Upper lobe of left lung (tissue), 6 donors: ENCODE data around the gene FBXO3. TPM values are rescaled to one million over a fixed set of nuclear protein-coding genes. Genes with fewer than 3 reads are reported as not detected.
A peak's percentile ranks its signal among the peaks of the same experiment; 100 is the strongest.

ENCODE experiments used
- ATAC-seq, 2 donors: fragments of 200-7000 bp; cut with Tn5 transposase; one replicate each; pipeline ENCODE4 v1.9.1; 2022; ENCODE audit warnings: mild to moderate bottlenecking in 2 of 2, moderate library complexity in 2 of 2; ENCODE audit not compliant: low FRiP score in 2 of 2
- DNase-seq, 2 donors: peaks; one replicate each; pipeline ENCODE4 v3.0.0-alpha.2; 2019 to 2020
- H3K27ac ChIP-seq, 4 donors: fragments of 200-600 bp; sonication (generic); one replicate each; pipeline ENCODE4 v1.5.1; 2016 to 2019
- H3K27me3 ChIP-seq, 4 donors: fragments of 200-600 bp; sonication (generic); one replicate each; pipeline ENCODE4 v1.5.1; 2017 to 2019
- H3K36me3 ChIP-seq, 4 donors: fragments of 200-600 bp; sonication (generic); one replicate each; pipeline ENCODE4 v1.5.1; 2016 to 2019
- H3K4me1 ChIP-seq, 4 donors: fragments of 200-600 bp; sonication (generic); one replicate each; pipeline ENCODE4 v1.5.1; 2018 to 2019
- H3K4me3 ChIP-seq, 4 donors: fragments of 200-600 bp; sonication (generic); one replicate each; pipeline ENCODE4 v1.5.1; 2017 to 2019; ENCODE audit warnings: mild to moderate bottlenecking in 2 of 4, moderate library complexity in 1 of 4
- H3K9me3 ChIP-seq, 4 donors: fragments of 200-600 bp; sonication (generic); one replicate each; pipeline ENCODE4 v1.5.1; 2018 to 2019
- CTCF ChIP-seq, 6 experiments: fragments of 450-650 bp in 4 of 6; fragments of 200-600 bp in 2 of 6; sonication (generic) in 2 of 6; IDR thresholded peaks; one replicate each; pipeline ENCODE4 v1.5.1; 2016 to 2019; ENCODE audit warnings: antibody characterized with exemption in 6 of 6
- EP300 ChIP-seq, 4 donors: sonication (generic); formaldehyde crosslinking; IDR thresholded peaks; one replicate each; pipeline ENCODE4 v1.5.1; 2017; ENCODE audit warnings: antibody characterized with exemption in 4 of 4, control low read depth in 2 of 4
- POLR2A ChIP-seq, 4 donors: fragments of 450-650 bp; IDR thresholded peaks; one replicate each; pipeline ENCODE4 v1.5.1; 2016 to 2017; ENCODE audit warnings: antibody characterized with exemption in 4 of 4, mild to moderate bottlenecking in 2 of 4
- POLR2AphosphoS5 ChIP-seq, 2 donors: sonication (generic); formaldehyde crosslinking; IDR thresholded peaks; one replicate each; pipeline ENCODE4 v1.5.1; 2017; ENCODE audit warnings: antibody characterized with exemption in 2 of 2
- WGBS, 2 donors: methylation state at CpG; one replicate each; pipeline ENCODE4 v1.1.5; 2017 to 2018; 5-methylcytosine and 5-hydroxymethylcytosine counted together
- total RNA-seq, 6 donors: library from RNA; depleted of rRNA in 4 of 6; stranded (reverse); fragments of >200 nt in 4 of 6; gene quantifications; one replicate each; pipeline versions ENCODE4 v1.1.0 to v1.2.1, GENCODE V29; 2016 to 2021
- donor health status: DM: no; HTN: no; CAD: no; lungs with moderate emphysema.
- donor health status: DM: no; HTN: yes; CAD: no; lungs with severe emphysema.

The FBXO3 gene
- total RNA-seq, 6 donors from 2014 or later: 9.9 to 50.8 (median 26.9) TPM

- TF ChIP-seq EP300 (IDR thresholded peaks at IDR 0.05) (peak in 1 of 4 donors; percentile 65), POLR2A (IDR thresholded peaks at IDR 0.05) (peak in 1 of 4 donors; percentile 33), CTCF (IDR thresholded peaks at IDR 0.05) (no peak), POLR2AphosphoS5 (IDR thresholded peaks at IDR 0.05) (peak in 1 of 2 donors; percentile 54)
- ATAC-seq: peak; percentile 31 to 71
- no peak overlapping the region for H3K4me3 ChIP-seq
- H3K27me3 ChIP-seq: no peaks in the 10 kb centered on the region
- 45 to 48% methylated on average over 4 of the region's 4 CpGs for WGBS, 2 donors
- H3K4me1 ChIP-seq: peaks cover 57 to 89% (median 66%) of the 10 kb centered on the region in 4 donors
- DNase-seq: peak in 1 of 2 donors; percentile 58
- H3K9me3 ChIP-seq: no peaks in the 10 kb centered on the region
- peak overlapping the region; percentile 78 to 91 (median 90) for H3K27ac ChIP-seq
- H3K36me3 ChIP-seq: peaks cover 11 to 28% (median 25%) of the 10 kb centered on the region in 4 donors
Observed at GRCh38 chr11:33724644-33725035, 49.7 kb downstream of the FBXO3 start.

- Histone ChIP-seq H3K36me3 (peaks cover 12 to 40% (median 37%) of the 10 kb centered on the region in 4 donors), H3K27me3 (no peaks in the 10 kb centered on the region), H3K4me1 (peaks cover 59 to 76% (median 67%) of the 10 kb centered on the region in 4 donors), H3K27ac (peak overlapping the region; percentile 78 to 91 (median 90)), H3K9me3 (no peaks in the 10 kb centered on the region), H3K4me3 (no peak overlapping the region)
- ATAC-seq: peak; percentile 70 to 77
- peak in 1 of 2 donors; percentile 48 for DNase-seq
- TF ChIP-seq POLR2A (IDR thresholded peaks at IDR 0.05) (peak in 2 of 4 donors; percentile 30 to 33), POLR2AphosphoS5 (IDR thresholded peaks at IDR 0.05) (peak; percentile 93 to 98), EP300 (IDR thresholded peaks at IDR 0.05) (peak; percentile 84 to 100 (median 99)), CTCF (IDR thresholded peaks at IDR 0.05) (no peak)
- 34 to 46% methylated on average over 6 of the region's 6 CpGs for WGBS, 2 donors
Observed at GRCh38 chr11:33723238-33723881, 51.0 kb downstream of the FBXO3 start.

DNA sequence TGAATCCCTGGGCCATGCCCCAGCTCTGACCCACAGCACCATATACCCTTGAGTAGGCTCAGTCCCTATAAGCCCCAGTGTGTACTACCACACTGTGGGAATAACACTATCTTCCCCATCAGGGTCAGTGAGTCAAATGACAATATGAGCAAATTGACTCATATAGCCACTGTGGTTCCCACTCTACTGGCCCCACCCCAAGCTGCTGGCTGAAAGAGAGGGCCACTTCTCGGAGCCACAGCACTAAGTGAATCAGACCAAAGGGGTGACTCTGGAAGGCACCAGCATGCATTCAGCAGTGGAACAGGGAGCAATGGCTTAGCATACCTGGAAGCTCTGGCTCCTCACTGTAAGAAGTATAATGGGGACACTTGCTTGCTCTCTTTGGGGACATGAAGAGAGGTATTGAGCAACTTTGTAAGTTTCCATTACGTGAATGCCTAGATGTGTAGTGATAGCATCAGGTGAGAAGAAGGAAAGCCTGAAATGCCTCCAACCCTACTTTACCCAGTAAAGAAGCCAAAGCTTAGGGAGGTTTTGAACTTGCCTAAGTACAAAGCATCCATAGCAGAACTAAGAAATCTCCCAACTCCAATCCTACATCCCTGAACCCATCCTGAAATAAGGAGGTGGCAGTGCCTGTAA is 51.6 kb downstream of the FBXO3 start:
- peak; percentile 64 to 74 for ATAC-seq
- Histone ChIP-seq H3K9me3 (no peaks in the 10 kb centered on the region), H3K27ac (peak overlapping the region; percentile 78 to 91 (median 90)), H3K36me3 (peaks cover 12 to 46% (median 39%) of the 10 kb centered on the region in 4 donors), H3K4me1 (peaks cover 59 to 75% (median 66%) of the 10 kb centered on the region in 4 donors), H3K4me3 (no peak overlapping the region), H3K27me3 (no peaks in the 10 kb centered on the region)
- TF ChIP-seq POLR2AphosphoS5 (IDR thresholded peaks at IDR 0.05) (peak; percentile 20 to 26), EP300 (IDR thresholded peaks at IDR 0.05) (no peak), POLR2A (IDR thresholded peaks at IDR 0.05) (peak in 1 of 4 donors; percentile 49)
- peak in 1 of 2 donors; percentile 64 for DNase-seq
- WGBS, 2 donors: 48 to 52% methylated on average over 2 of the region's 2 CpGs

- ATAC-seq (no peak), DNase-seq (no peak)
- no peak overlapping the region for H3K4me3 ChIP-seq
- H3K4me1 ChIP-seq: peaks cover 57 to 72% (median 64%) of the 10 kb centered on the region in 4 donors
- H3K9me3 ChIP-seq: no peaks in the 10 kb centered on the region
- no peak for TF ChIP-seq POLR2A (IDR thresholded peaks at IDR 0.05)
- TF ChIP-seq POLR2AphosphoS5 (IDR thresholded peaks at IDR 0.05): no peak
- no peak for TF ChIP-seq EP300 (IDR thresholded peaks at IDR 0.05)
- TF ChIP-seq CTCF (IDR thresholded peaks at IDR 0.05): no peak
- H3K27ac ChIP-seq: peak overlapping the region; percentile 78 to 91 (median 90)
- peaks cover 17 to 54% (median 44%) of the 10 kb centered on the region in 4 donors for H3K36me3 ChIP-seq
- WGBS, 2 donors: 78 to 100% methylated on average over 3 to 5 of the region's 5 CpGs
- H3K27me3 ChIP-seq: no peaks in the 10 kb centered on the region
Observed at GRCh38 chr11:33721984-33722383, 52.3 kb downstream of the FBXO3 start.

- peak in 1 of 4 donors; percentile 21 for TF ChIP-seq EP300 (IDR thresholded peaks at IDR 0.05)
- no peak for TF ChIP-seq CTCF (IDR thresholded peaks at IDR 0.05)
- TF ChIP-seq POLR2AphosphoS5 (IDR thresholded peaks at IDR 0.05): peak; percentile 25 to 50
- peak in 1 of 4 donors; percentile 15 for TF ChIP-seq POLR2A (IDR thresholded peaks at IDR 0.05)
- peaks cover 20 to 59% (median 50%) of the 10 kb centered on the region in 4 donors for H3K36me3 ChIP-seq
- H3K27ac ChIP-seq: peak overlapping the region; percentile 78 to 91 (median 90)
- ATAC-seq (no peak), DNase-seq (no peak)
- no peak overlapping the region for H3K4me3 ChIP-seq
- peaks cover 56 to 72% (median 64%) of the 10 kb centered on the region in 4 donors for H3K4me1 ChIP-seq
- WGBS, 2 donors: 20 to 38% methylated on average over 1 of the region's 1 CpG
- no peaks in the 10 kb centered on the region for H3K9me3 ChIP-seq
- H3K27me3 ChIP-seq: no peaks in the 10 kb centered on the region
Observed at GRCh38 chr11:33721426-33721825, 52.9 kb downstream of the FBXO3 start.
